ENCODE measurements around the gene OXSM.

DNA sequence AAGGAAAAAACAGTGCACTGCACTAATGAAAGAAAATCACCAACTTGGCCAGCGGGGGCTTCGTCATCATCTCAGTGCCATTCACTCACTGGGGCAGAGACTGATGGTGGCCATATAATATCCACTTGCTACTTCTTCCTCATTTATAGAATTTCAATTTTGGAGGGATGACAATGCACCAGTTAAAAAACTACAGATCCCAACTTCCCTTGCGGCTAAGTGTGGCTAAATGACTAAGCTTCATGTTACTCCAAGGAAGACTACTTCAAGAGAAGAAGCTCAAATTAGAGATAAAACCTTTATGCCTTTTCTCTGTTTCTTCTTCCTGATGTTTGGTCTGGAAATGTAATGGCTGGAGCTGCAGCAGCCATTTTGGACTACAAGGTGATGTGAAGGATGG lies 45.4 kb upstream of the OXSM start:
- TF ChIP-seq, protein P1, sequence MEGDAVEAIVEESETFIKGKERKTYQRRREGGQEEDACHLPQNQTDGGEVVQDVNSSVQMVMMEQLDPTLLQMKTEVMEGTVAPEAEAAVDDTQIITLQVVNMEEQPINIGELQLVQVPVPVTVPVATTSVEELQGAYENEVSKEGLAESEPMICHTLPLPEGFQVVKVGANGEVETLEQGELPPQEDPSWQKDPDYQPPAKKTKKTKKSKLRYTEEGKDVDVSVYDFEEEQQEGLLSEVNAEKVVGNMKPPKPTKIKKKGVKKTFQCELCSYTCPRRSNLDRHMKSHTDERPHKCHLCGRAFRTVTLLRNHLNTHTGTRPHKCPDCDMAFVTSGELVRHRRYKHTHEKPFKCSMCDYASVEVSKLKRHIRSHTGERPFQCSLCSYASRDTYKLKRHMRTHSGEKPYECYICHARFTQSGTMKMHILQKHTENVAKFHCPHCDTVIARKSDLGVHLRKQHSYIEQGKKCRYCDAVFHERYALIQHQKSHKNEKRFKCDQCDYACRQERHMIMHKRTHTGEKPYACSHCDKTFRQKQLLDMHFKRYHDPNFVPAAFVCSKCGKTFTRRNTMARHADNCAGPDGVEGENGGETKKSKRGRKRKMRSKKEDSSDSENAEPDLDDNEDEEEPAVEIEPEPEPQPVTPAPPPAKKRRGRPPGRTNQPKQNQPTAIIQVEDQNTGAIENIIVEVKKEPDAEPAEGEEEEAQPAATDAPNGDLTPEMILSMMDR (IDR thresholded peaks at IDR 0.05; ENCODE audit: low read length) = no peak
- no peak for TF ChIP-seq EZH2 (IDR thresholded peaks at IDR 0.05; ENCODE audit: borderline replicate concordance, low read length)
